ENCODE data around the gene NEDD4L. TPM values are rescaled to one million over a fixed set of nuclear protein-coding genes. Genes with fewer than 3 reads are reported as not detected.

The NEDD4L gene
- total and polyA plus RNA-seq, 10 of the 15 experiments (the other 5 are each of a cell fraction or from before 2014, with no cell fraction given) = 7.4 to 24.0 (median 17.7) TPM

- 42% methylated on average over 9 of the region's 9 CpGs for WGBS (ENCODE audit: insufficient coverage, insufficient replicate concordance, low lambda C conversion rate, missing lambda C conversion rate)
- Histone ChIP-seq H3K79me2 (ENCODE audit: control insufficient read depth, insufficient read depth, low read length) (no peaks in the 10 kb centered on the region), H3K4me3 (no peak overlapping the region), H3K9me3 (replicated peaks; ENCODE audit: control insufficient read depth, insufficient read depth, low read length) (no peaks in the 10 kb centered on the region), H3K9ac (ENCODE audit: control insufficient read depth, insufficient read depth, low read length) (no peak overlapping the region), H3K4me1 (ENCODE audit: control insufficient read depth, insufficient read depth, low read length) (peaks cover 11% of the 10 kb centered on the region; the same call in 1 of the 2 replicates), H3K36me3 (ENCODE audit: control insufficient read depth in 2 of 2, insufficient read depth in 2 of 2, low read length in 1 of 2) (no peaks in the 10 kb centered on the region), H3K27ac (ENCODE audit: control insufficient read depth, insufficient read depth) (no peak overlapping the region), H3K27me3 (replicated peaks in 1 of 2; ENCODE audit: control insufficient read depth in 2 of 2, insufficient read depth in 2 of 2, low read length in 1 of 2) (no peaks in the 10 kb centered on the region), H2AFZ (ENCODE audit: control insufficient read depth, low read depth, low read length) (peak overlapping the region; percentile 43), H3K4me2 (ENCODE audit: control insufficient read depth, insufficient read depth) (no peak overlapping the region), H4K20me1 (ENCODE audit: control insufficient read depth, insufficient read depth) (no peaks in the 10 kb centered on the region)
- 0 out of 4 replicates have a peak, but pooled peaks of 1 of the 2 experiments have one; percentile 17 for TF ChIP-seq BHLHE40 (IDR thresholded peaks at IDR 0.05; ENCODE audit: borderline replicate concordance in 1 of 2, low read depth in 2 of 2, low read length in 1 of 2)
- TF ChIP-seq PML (IDR thresholded peaks at IDR 0.05; ENCODE audit: low read length) = no peak
- peak; percentile 49 for TF ChIP-seq RUNX3 (IDR thresholded peaks at IDR 0.05; ENCODE audit: low read length)
- POLR2A ChIA-PET = interaction anchor here (0.7 to 1.6 kb wide), 3 partner anchors 98 to 170 kb away, joined by 3 to 7 read pairs (median 4); no protein-coding TSS in a partner anchor
- in situ Hi-C loops (cut with MboI) (no loop called here), intact Hi-C loops (cut with micrococcal nuclease; ENCODE audit: unreplicated experiment) (no loop called here)
- DNase-seq (ENCODE audit: low read depth, low spot score) (no peak), ATAC-seq (peak; percentile 64), FAIRE-seq (no peak)
- CTCF ChIA-PET = interaction anchor here (0.6 to 5.4 kb wide), 7 partner anchors 21 to 641 kb away, joined by 3 to 32 read pairs (median 4); no protein-coding TSS in a partner anchor
- RAD21 ChIA-PET (ENCODE audit: unreplicated experiment) = interaction anchor here (0.6 to 3.0 kb wide), 6 partner anchors 80 to 367 kb away, joined by 3 to 13 read pairs (median 3); no protein-coding TSS in a partner anchor
- SMC1A ChIA-PET (ENCODE audit: uncharacterized antibody, unreplicated experiment) = interaction anchor here (0.8 to 2.2 kb wide), 6 partner anchors 17 to 371 kb away, joined by 3 to 7 read pairs (median 4); no protein-coding TSS in a partner anchor
- no TSS peak for BruUV-seq (replicated peaks)
Measured at GRCh38 chr18:58397385-58398132, 353.5 kb downstream of the NEDD4L start.
